GM21360 (cell line): ENCODE results near the gene MYH15.

Experiments used
- ATAC-seq: cut with Tn5 transposase; IDR thresholded peaks from one replicate; pipeline ENCODE4 v1.9.1; 2021; ENCODE audit warnings: mild to moderate bottlenecking, moderate library complexity; ENCODE audit not compliant: unreplicated experiment

Gene MYH15

DNA sequence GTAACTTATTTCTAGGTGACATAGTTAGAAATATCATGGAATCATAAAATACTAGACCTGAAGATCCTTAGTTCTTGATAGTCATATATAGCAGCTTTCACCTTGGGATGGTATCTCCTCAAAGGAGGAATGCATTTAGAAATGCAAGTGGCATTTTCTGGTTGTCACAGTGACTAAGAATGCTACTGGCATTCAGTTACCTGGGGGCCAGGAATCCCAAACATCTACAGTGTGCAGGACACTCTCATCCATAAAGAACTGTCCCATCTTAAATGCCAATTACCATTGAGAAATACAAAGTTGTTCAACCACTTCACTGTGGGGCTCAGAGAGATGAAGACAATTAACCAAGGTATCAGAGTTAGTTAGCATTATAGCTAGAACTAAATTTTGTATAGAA is 36.7 kb downstream of the MYH15 start:
- no peak for ATAC-seq

- ATAC-seq, result no peak
Measured at GRCh38 chr3:108472001-108472591, 38.3 kb downstream of the MYH15 start.

GRCh38 chr3:108471426-108471825 is 39.0 kb downstream of the MYH15 start:
- ATAC-seq, result no peak

DNA sequence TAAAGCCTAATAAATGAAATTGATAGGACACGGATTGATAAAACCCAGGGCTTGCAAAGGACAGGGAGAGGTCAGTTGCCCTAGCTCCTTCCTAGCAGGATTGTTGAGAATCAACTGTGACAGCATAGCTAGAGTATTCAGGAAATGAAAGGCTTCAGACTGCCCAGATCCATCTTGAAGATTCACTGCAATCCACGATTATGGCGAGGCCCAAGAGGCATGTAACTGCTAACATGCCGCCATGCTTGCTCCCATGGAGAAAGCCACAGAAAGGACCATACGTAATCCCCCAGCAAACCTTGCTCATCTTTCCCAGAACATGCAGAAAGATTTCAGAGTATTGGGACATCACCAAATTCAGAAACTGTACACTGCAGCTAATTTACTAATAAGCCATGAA is 41.3 kb downstream of the MYH15 start:
- no peak for ATAC-seq

GRCh38 chr3:108468577-108468976 is 41.8 kb downstream of the MYH15 start:
- no peak for ATAC-seq

DNA sequence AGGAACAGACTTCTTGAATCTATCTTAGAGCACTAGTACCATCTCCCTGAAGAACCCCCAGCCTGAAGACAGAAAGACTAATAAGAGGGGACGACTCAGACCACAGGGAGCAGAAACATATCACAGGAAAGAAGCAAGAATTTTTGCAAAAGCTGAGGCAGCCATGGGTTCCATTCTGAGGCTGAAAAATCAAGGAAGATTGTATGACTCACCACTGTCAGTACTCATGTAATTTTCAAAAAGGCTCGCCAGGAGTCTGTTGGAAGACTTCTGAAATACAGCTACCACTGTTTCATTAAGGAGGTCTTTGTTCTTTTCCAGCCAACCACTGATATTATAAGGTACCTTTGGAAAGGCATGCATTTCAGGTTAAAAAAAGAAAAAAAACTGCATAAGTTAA is 47.5 kb downstream of the MYH15 start:
- ATAC-seq, result no peak

DNA sequence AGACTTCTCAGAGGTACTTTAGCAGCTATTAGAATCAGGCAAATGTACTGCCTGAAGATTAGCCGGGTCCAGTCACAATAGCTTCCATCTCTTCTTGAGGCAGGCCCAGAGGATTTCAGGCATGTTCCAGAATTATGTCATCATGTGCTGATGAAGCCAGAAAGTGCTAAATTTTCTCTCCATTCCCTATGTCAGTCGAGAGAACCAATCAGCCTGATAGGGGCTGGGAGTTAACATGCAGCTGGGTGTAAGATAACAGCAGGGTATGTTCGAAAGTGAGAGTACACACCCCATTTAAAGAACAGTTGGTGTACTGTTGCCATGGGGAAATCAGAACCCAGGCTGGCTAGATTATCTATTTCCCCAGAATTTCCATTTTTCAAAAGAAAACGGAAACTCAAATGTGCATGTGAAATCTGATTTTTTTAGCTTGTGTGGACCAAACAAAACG is 48.7 kb downstream of the MYH15 start:
- no peak for ATAC-seq

DNA sequence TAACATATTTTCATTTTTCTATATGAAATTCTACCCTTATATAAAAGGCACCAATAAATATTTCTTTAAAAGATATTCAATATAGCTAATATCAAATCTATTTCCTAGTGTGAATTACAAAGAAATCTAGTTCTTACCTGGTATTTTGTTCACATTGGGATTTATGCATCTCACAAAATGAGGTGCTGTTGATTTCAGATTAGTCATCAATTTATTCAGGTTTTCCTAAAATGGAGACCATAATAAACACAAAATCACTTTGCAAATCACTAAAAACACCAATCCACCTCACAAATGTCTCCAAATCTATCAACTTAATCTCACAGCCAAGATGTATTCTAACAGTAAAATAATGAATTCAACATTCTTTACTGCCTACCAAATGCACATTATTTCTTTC is 51.2 kb downstream of the MYH15 start:
- no peak for ATAC-seq

DNA sequence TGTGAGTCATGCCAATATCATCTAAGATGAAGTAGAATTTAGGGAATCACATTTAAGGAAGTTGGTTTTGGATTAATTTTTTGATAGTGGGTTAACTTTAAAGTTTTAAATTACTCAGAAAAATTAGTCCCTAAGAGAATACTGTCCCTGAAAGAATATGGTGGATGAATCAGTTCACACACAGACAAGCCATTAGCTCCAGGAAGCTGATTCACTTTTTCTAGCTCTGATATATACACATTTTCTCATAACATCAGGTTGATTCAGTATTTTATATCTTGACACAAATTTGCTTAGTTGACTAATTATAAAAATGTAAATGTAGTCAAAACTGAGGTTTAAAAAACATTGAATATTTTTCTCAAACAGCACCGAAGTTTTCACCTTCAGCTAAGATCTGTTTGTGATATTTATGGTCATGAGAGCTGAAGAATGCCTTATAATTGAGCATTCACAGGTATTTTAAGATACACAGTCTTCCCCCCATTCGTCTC is 55.1 kb downstream of the MYH15 start:
- ATAC-seq, result no peak

DNA sequence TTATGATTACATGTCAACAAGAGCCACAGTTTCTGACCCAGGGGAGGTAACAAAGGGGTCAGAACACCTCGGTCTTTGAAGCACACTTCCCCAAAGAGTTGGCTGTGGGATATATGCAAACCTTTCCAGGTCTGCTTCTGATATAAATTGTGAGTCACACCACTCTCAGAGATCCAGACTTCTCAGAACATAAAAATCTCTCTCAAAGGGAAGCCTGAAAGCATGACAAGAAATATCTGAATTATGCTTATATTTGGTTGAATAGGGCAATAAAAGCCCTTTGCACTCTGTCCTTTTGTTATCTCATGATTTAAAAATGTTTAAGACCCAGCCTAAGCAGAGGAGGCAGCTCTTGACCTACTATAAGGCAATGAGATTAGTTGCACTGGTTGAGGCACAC is 56.8 kb downstream of the MYH15 start:
- ATAC-seq, result no peak

GRCh38 chr3:108450444-108450843 is 60.0 kb downstream of the MYH15 start:
- no peak for ATAC-seq

DNA sequence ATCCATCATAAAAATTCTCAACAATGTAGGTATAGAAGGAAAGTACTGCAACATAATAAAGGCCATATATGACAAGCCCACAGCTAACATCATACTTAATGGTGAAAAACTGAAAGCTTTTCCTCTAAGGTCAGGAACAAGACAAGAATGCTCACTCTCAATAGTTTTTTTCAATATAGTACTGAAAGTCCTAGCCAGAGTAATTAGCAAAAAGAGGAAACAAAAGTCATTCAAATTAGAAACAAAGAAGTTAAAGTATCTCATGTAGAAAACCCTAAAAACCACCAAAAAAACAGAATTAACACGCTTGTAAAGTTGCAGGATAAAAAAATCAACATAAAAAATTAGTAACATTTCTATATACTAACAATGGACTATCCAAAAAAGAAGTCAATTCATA is 61.8 kb downstream of the MYH15 start:
- ATAC-seq, result peak; percentile 71

GRCh38 chr3:108447096-108447847 is 63.1 kb downstream of the MYH15 start:
- no peak for ATAC-seq

- no peak for ATAC-seq
Measured at GRCh38 chr3:108442281-108442680, 68.1 kb downstream of the MYH15 start.

DNA sequence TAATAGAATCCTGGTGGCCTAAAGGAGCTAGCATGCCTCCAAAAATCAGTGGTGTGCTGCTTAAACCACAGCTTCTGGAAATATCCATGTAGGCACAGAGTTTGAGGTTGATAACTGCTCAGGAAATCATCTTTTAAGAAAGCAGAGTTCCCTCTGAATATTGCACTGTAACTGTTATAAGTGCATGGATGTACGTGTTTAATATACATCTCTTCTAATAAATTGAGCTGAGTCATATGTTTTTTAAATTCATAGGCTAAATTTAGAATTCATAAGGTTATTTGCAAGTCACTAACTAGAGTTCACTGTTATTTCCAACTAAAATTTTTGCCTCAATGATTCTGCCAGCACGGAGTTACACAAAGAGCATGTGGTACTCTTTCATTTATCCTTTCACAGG is 68.9 kb downstream of the MYH15 start:
- ATAC-seq, result no peak

- no peak for ATAC-seq
Measured at GRCh38 chr3:108441071-108441507, 69.3 kb downstream of the MYH15 start.

DNA sequence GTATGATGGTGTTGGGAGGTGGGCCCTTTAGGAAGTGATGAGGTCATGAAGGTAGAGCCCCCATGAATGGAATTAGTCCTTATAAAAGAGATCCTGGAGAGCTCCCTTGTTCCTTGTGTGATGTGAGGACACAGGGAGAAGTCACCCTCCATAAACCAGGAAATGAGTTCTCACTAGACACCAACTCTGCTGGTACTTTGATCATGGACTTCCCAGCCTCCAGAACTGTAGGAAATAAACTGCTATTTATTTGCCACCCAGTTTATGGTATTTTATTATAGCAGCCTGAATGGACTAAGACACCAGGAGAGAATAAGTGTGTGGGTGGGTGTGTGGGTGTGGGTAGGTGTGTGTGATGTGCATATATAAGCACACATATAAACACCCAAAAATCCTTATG is 71.9 kb downstream of the MYH15 start:
- no peak for ATAC-seq

DNA sequence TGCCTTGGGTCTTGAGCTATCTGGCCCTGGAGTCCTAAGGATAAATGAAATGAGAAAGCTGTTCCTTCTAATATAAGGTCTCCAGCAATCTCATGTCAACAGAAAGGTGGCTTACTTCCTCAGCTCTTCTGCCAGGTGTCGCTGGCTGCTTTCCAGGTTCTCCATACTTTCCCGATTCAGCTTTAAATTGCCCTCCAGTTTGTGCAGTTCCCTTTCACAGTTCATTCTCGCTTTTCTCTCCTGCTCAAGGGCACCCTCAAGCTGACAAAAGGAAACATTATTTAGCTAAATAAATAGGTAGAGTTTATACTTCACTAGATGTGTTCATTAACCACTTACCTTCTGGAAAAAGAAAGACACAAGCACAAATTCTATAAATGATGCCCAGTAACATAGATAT is 73.0 kb downstream of the MYH15 start:
- no peak for ATAC-seq

- ATAC-seq, result no peak
Measured at GRCh38 chr3:108433928-108434327, 76.5 kb downstream of the MYH15 start.

GRCh38 chr3:108432431-108432830 is 78.0 kb downstream of the MYH15 start:
- ATAC-seq, result no peak

- no peak for ATAC-seq
Measured at GRCh38 chr3:108430540-108430939, 79.9 kb downstream of the MYH15 start.

GRCh38 chr3:108428586-108428985 is 81.8 kb downstream of the MYH15 start:
- no peak for ATAC-seq
